K562 (cell line): ENCODE results near the gene CCNDBP1. TPM values are rescaled to one million over a fixed set of nuclear protein-coding genes. Genes with fewer than 3 reads are reported as not detected.

ENCODE experiments used
- CBX2 ChIP-seq: fragments of 200-600 bp; sonication (generic); IDR thresholded peaks from one replicate; pipeline ENCODE4 v1.6.1; 2012; ENCODE audit warnings: mild to moderate bottlenecking, low read length, inconsistent platforms; ENCODE audit not compliant: insufficient read depth, poor library complexity, severe bottlenecking
- CEBPB ChIP-seq: fragments of 450-650 bp; IDR thresholded peaks from 2 replicates; pipeline ENCODE4 v1.6.1; 2016; ENCODE audit warnings: missing genetic modification characterization, missing compliant biosample characterization
- CEBPG ChIP-seq, 3 experiments: fragments of 200-800 bp in 1 of 3; sonication (Bioruptor generic) in 1 of 3; sonication (generic) in 1 of 3; formaldehyde crosslinking in 1 of 3; IDR thresholded peaks in 2 of 3; conservative IDR thresholded peaks in 1 of 3; 2 replicates each; pipeline versions ENCODE4 v1.6.1 to v1.8.0; 2016 to 2022; ENCODE audit warnings: missing compliant biosample characterization in 2 of 3, missing genetic modification characterization in 2 of 3, mild to moderate bottlenecking in 1 of 3, missing genetic modification reagents in 1 of 3
- ESRRA ChIP-seq: fragments of 450-650 bp; IDR thresholded peaks from 2 replicates; pipeline ENCODE4 v1.6.1; 2014; ENCODE audit warnings: low read depth, mild to moderate bottlenecking, moderate library complexity, borderline replicate concordance
- ETV6 ChIP-seq, 3 experiments: fragments of 150-350 bp in 1 of 3; sonication (generic) in 1 of 3; formaldehyde crosslinking in 1 of 3; IDR thresholded peaks; 2 replicates each; pipeline versions ENCODE4 v1.6.1 to v1.8.0; 2014 to 2022; ENCODE audit warnings: borderline replicate concordance in 2 of 3, low read depth in 2 of 3, antibody characterized with exemption in 1 of 3, low read length in 1 of 3, mild to moderate bottlenecking in 1 of 3, missing genetic modification reagents in 1 of 3
- FUS ChIP-seq: fragments of 200-400 bp; formaldehyde crosslinking; optimal IDR thresholded peaks from 2 replicates; pipeline ENCODE3; 2017; ENCODE audit warnings: low read depth, low read length
- KAT8 ChIP-seq: fragments of 450-650 bp; IDR thresholded peaks from 2 replicates; pipeline ENCODE4 v1.6.1; 2016; ENCODE audit warnings: low read depth, mild to moderate bottlenecking
- KDM4B ChIP-seq, 2 experiments: fragments of 450-650 bp in 1 of 2; sonication (generic) in 1 of 2; IDR thresholded peaks; 2 replicates each; pipeline ENCODE4 v1.6.1; 2016 to 2017; ENCODE audit warnings: borderline replicate concordance in 2 of 2, antibody characterized with exemption in 1 of 2, low read depth in 1 of 2, mild to moderate bottlenecking in 1 of 2
- MED1 ChIP-seq: sonication (generic); formaldehyde crosslinking; IDR thresholded peaks from 2 replicates; pipeline ENCODE4 v1.8.1; 2023; ENCODE audit warnings: missing genetic modification reagents, borderline replicate concordance
- MTF1 ChIP-seq: fragments of 250-450 bp; sonication (Bioruptor Pico); IDR thresholded peaks from 2 replicates; pipeline ENCODE4 v1.9.0; 2021; ENCODE audit warnings: moderate library complexity, mild to moderate bottlenecking, inconsistent platforms, borderline replicate concordance
- NFATC3 ChIP-seq: fragments of 450-650 bp; IDR thresholded peaks from 2 replicates; pipeline ENCODE4 v1.6.1; 2017; ENCODE audit warnings: mild to moderate bottlenecking
- SRSF3 ChIP-seq: fragments of 200-400 bp; formaldehyde crosslinking; IDR thresholded peaks from 2 replicates; pipeline ENCODE4 v1.6.1; 2016; ENCODE audit warnings: mild to moderate bottlenecking, low read length, moderate library complexity; ENCODE audit not compliant: insufficient read depth
- TCF7L2 ChIP-seq: fragments of 150-350 bp; IDR thresholded peaks from 2 replicates; pipeline ENCODE4 v1.6.1; 2016; ENCODE audit warnings: low read depth, mild to moderate bottlenecking, low read length, moderate library complexity
- TFAP4 ChIP-seq: sonication (generic); formaldehyde crosslinking; IDR thresholded peaks from 2 replicates; pipeline ENCODE4 v1.8.0; 2022; ENCODE audit warnings: missing genetic modification reagents, mild to moderate bottlenecking, moderate library complexity, borderline replicate concordance
- XRCC5 ChIP-seq: fragments of 200-400 bp; formaldehyde crosslinking; IDR thresholded peaks from 2 replicates; pipeline ENCODE4 v1.6.1; 2017; ENCODE audit warnings: low read depth, mild to moderate bottlenecking, low read length
- ZBTB8A ChIP-seq: fragments of 450-650 bp; IDR thresholded peaks from 2 replicates; pipeline ENCODE4 v1.6.1; 2018; ENCODE audit warnings: mild to moderate bottlenecking, moderate library complexity; ENCODE audit not compliant: partially characterized antibody
- ZC3H4 ChIP-seq: sonication (generic); formaldehyde crosslinking; IDR thresholded peaks from 2 replicates; pipeline ENCODE4 v1.9.0; 2021; ENCODE audit warnings: missing genetic modification reagents, borderline replicate concordance
- ZNF217 ChIP-seq: sonication (generic); formaldehyde crosslinking; IDR thresholded peaks from 2 replicates; pipeline ENCODE4 v1.8.0; 2022; ENCODE audit warnings: mild to moderate bottlenecking, missing genetic modification reagents
- ZNF324 ChIP-seq: fragments of 250-450 bp; sonication (Bioruptor Pico); IDR thresholded peaks from 2 replicates; pipeline ENCODE4 v1.4.0; 2020; ENCODE audit warnings: mild to moderate bottlenecking
- ZNF586 ChIP-seq: fragments of 450-650 bp; formaldehyde crosslinking; conservative IDR thresholded peaks from 2 replicates; pipeline ENCODE4 v1.4.0; 2020; ENCODE audit warnings: mild to moderate bottlenecking, moderate library complexity
- ZNF644 ChIP-seq: fragments of 200-800 bp; sonication (Bioruptor generic); IDR thresholded peaks from 2 replicates; pipeline ENCODE4 v1.6.1; 2016; ENCODE audit warnings: low read depth, missing genetic modification characterization, missing compliant biosample characterization
- polyA plus RNA-seq, 8 experiments: library from polyadenylated mRNA; depleted of rRNA in 4 of 8; stranded (reverse) in 5 of 8; unstranded in 3 of 8; fragments of >200 nt; fragmentation: Nextera tagmentation in 2 of 8; fragmentation: Illumina TruSeq in 1 of 8; extraction: Ambion mirVana in 2 of 8; extraction: Trizol in 1 of 8; gene quantifications; 2 replicates each; pipeline versions ENCODE4 v1.2.1 to v1.2.3, GENCODE V29; 2011 to 2014; ENCODE audit warnings: inconsistent platforms in 1 of 8, missing spikeins in 1 of 8
- total RNA-seq, 7 experiments: library from RNA; depleted of rRNA in 6 of 7; stranded (reverse); fragments of >200 nt in 6 of 7; fragmentation: Illumina TruSeq in 2 of 7; extraction: Trizol in 2 of 7; gene quantifications; 2 replicates each; pipeline versions ENCODE4 v1.2.1 to v1.2.3, GENCODE V29; 2011 to 2021; ENCODE audit warnings: low replicate concordance in 1 of 7
- TF ChIP-seq, protein P1 (sequence below), 2 experiments: IDR thresholded peaks in 1 of 2; conservative IDR thresholded peaks in 1 of 2; 2 replicates each; pipeline ENCODE4 v1.6.1; 2016; ENCODE audit warnings: low read depth in 2 of 2, mild to moderate bottlenecking in 1 of 2, missing compliant biosample characterization in 1 of 2, missing genetic modification characterization in 1 of 2, moderate library complexity in 1 of 2

The CCNDBP1 gene
- total and polyA plus RNA-seq, 9 of the 15 experiments (the other 6 are each of a cell fraction or from before 2014, with no cell fraction given): 37.0 to 111 (median 55.5) TPM

- TF ChIP-seq ZNF644: no peak
- TF ChIP-seq ZC3H4 (CRISPR knock-in tag): no peak
- no peak for TF ChIP-seq TCF7L2
- TF ChIP-seq TFAP4 (CRISPR knock-in tag): 0 out of 2 replicates have a peak, but pooled peaks have one; percentile 12
- TF ChIP-seq FUS: no peak
- TF ChIP-seq ZBTB8A: no peak
- no peak for TF ChIP-seq SRSF3
- no peak for TF ChIP-seq KDM4B (IDR thresholded peaks at IDR 0.05; ENCODE audit: borderline replicate concordance in 2 of 2, low read depth in 1 of 2)
- no peak for TF ChIP-seq ZNF324 (CRISPR knock-in tag)
- no peak for TF ChIP-seq MED1 (CRISPR knock-in tag)
- TF ChIP-seq ZNF217 (CRISPR knock-in tag): no peak
- no peak for TF ChIP-seq ESRRA
- TF ChIP-seq ZNF586 (CRISPR knock-in tag): no peak
- peak; percentile 77 for TF ChIP-seq CEBPG (CRISPR knock-in tag; IDR thresholded peaks at IDR 0.05)
- peak; percentile 50 to 67; a peak in 3 of 4 replicates for TF ChIP-seq CEBPG (tag; conservative IDR thresholded peaks at IDR 0.05 in 1 of 2, IDR thresholded peaks at IDR 0.05 in 1 of 2)
- no peak for TF ChIP-seq MTF1 (CRISPR knock-in tag)
- peak; percentile 89 for TF ChIP-seq CEBPB
- TF ChIP-seq, protein P1, sequence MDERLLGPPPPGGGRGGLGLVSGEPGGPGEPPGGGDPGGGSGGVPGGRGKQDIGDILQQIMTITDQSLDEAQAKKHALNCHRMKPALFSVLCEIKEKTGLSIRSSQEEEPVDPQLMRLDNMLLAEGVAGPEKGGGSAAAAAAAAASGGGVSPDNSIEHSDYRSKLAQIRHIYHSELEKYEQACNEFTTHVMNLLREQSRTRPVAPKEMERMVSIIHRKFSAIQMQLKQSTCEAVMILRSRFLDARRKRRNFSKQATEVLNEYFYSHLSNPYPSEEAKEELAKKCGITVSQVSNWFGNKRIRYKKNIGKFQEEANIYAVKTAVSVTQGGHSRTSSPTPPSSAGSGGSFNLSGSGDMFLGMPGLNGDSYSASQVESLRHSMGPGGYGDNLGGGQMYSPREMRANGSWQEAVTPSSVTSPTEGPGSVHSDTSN (CRISPR knock-in tag; IDR thresholded peaks at IDR 0.05; ENCODE audit: low read depth): no peak
- TF ChIP-seq, protein P1 (tag; conservative IDR thresholded peaks at IDR 0.05; ENCODE audit: low read depth): no peak
- TF ChIP-seq KAT8: no peak
- TF ChIP-seq NFATC3: no peak
- no peak for TF ChIP-seq CBX2
- TF ChIP-seq ETV6 (IDR thresholded peaks at IDR 0.05; ENCODE audit: borderline replicate concordance in 1 of 2, low read depth in 2 of 2, low read length in 1 of 2): peak in 1 of 2 experiments; percentile 67; a peak in 1 of 4 replicates
- no peak for TF ChIP-seq ETV6 (CRISPR knock-in tag; IDR thresholded peaks at IDR 0.05; ENCODE audit: borderline replicate concordance)
- TF ChIP-seq XRCC5: no peak
Measured at GRCh38 chr15:43230640-43231115, 45.5 kb downstream of the CCNDBP1 start (continued).
